Sigmoid colon (tissue), 7 donors: ENCODE data around the gene TAF11L8. TPM values are rescaled to one million over a fixed set of nuclear protein-coding genes. Genes with fewer than 3 reads are reported as not detected.

Experiments used
- polyA plus RNA-seq, 3 donors: library from polyadenylated mRNA; stranded (reverse); fragments of 200-250 nt; gene quantifications; one replicate each; pipeline ENCODE4 v1.2.3, GENCODE V29; 2013
- small RNA-seq, 3 donors: library from RNA; depleted of rRNA; stranded (forward); fragments of <200 nt; gene quantifications; one replicate each; pipeline ENCODE3, GENCODE V24; 2016
- total RNA-seq, 4 donors: library from RNA; depleted of rRNA; stranded (reverse); fragments of >200 nt; gene quantifications; one replicate each; pipeline ENCODE4 v1.1.0, GENCODE V29; 2016
- donor health status: healthy with polysubstance abuse.
- donor health status: Bipolar disorder and iron deficiency.
- donor health status: healthy.

TAF11L8 gene
- total and polyA plus RNA-seq, 7 donors = not detected

Small RNA genes lying within 50 kb of the gene (small RNA-seq; reads per million reads assigned to genes)
- gene AC233724.3 (0 reads per million in 3 donors), gene AC233724.6 (0 reads per million in 3 donors), gene AC233724.7 (0 reads per million in 3 donors)

Other genes starting within 250 kb of the TAF11L8 start
- not detected for gene TAF11L2, start 92.7 kb downstream of the TAF11L8 start, total RNA-seq
- not detected for gene TAF11L2, start 92.7 kb downstream of the TAF11L8 start, polyA plus RNA-seq
- not detected for gene TAF11L3, start 72.6 kb downstream of the TAF11L8 start, total RNA-seq
- gene TAF11L3, start 72.6 kb downstream of the TAF11L8 start, polyA plus RNA-seq = not detected
- not detected for gene TAF11L4, start 69.2 kb downstream of the TAF11L8 start, total RNA-seq
- not detected for gene TAF11L4, start 69.2 kb downstream of the TAF11L8 start, polyA plus RNA-seq
- gene TAF11L5, start 65.7 kb downstream of the TAF11L8 start, total RNA-seq = not detected
- not detected for gene TAF11L5, start 65.7 kb downstream of the TAF11L8 start, polyA plus RNA-seq
- not detected for gene TAF11L6, start 62.3 kb downstream of the TAF11L8 start, total RNA-seq
- gene TAF11L6, start 62.3 kb downstream of the TAF11L8 start, polyA plus RNA-seq = not detected
- gene TAF11L7, start 5.2 kb downstream of the TAF11L8 start, total RNA-seq = not detected
- gene TAF11L7, start 5.2 kb downstream of the TAF11L8 start, polyA plus RNA-seq = not detected
- not detected for gene TAF11L9, start 3.4 kb upstream of the TAF11L8 start, total RNA-seq
- not detected for gene TAF11L9, start 3.4 kb upstream of the TAF11L8 start, polyA plus RNA-seq
- not detected for gene TAF11L10, start 6.9 kb upstream of the TAF11L8 start, total RNA-seq
- not detected for gene TAF11L10, start 6.9 kb upstream of the TAF11L8 start, polyA plus RNA-seq
- gene TAF11L11, start 13.2 kb upstream of the TAF11L8 start, total RNA-seq = not detected
- gene TAF11L11, start 13.2 kb upstream of the TAF11L8 start, polyA plus RNA-seq = not detected
- not detected for gene TAF11L12, start 19.4 kb upstream of the TAF11L8 start, total RNA-seq
- not detected for gene TAF11L12, start 19.4 kb upstream of the TAF11L8 start, polyA plus RNA-seq
- gene TAF11L13, start 41.1 kb upstream of the TAF11L8 start, total RNA-seq = not detected
- gene TAF11L13, start 41.1 kb upstream of the TAF11L8 start, polyA plus RNA-seq = not detected
- gene TAF11L14, start 43.5 kb upstream of the TAF11L8 start, total RNA-seq = not detected
- gene TAF11L14, start 43.5 kb upstream of the TAF11L8 start, polyA plus RNA-seq = not detected